ENCODE results near the gene ANKRD34C. TPM values are rescaled to one million over a fixed set of nuclear protein-coding genes. Genes with fewer than 3 reads are reported as not detected.

The ANKRD34C gene
- total and polyA plus RNA-seq, 2 of the 8 experiments (the other 6 are each of a cell fraction or from before 2014, with no cell fraction given) = 0.02 TPM; not detected in 1

- DNase-seq (ENCODE audit: low read depth in 1 of 2, low spot score in 2 of 2) = no peak
- H4K5ac ChIP-seq (ENCODE audit: insufficient read length, low read depth, low read length) = no peak overlapping the region
- H2AK5ac ChIP-seq (ENCODE audit: low read depth, low read length) = no peak overlapping the region
- H3K4me3 ChIP-seq (ENCODE audit: extremely low read depth in 1 of 4, insufficient read depth in 2 of 4, low read depth in 3 of 4, low read length in 4 of 4) = no peak overlapping the region
- H2BK120ac ChIP-seq (replicated peaks; ENCODE audit: low read depth, low read length) = no peak overlapping the region
- 78% methylated on average over 6 of the region's 6 CpGs; no CpG with 5 or more reads in 1 of the 2 experiments for WGBS, 2 experiments (ENCODE audit: extremely low coverage in 1 of 2, insufficient coverage in 1 of 2, insufficient read length in 1 of 2, insufficient replicate concordance in 2 of 2, low coverage in 1 of 2, low lambda C conversion rate in 2 of 2, missing lambda C conversion rate in 1 of 2)
- no peak overlapping the region for H3K56ac ChIP-seq (replicated peaks; ENCODE audit: insufficient read length, low read depth, low read length)
- H2BK15ac ChIP-seq (ENCODE audit: low read length) = no peak overlapping the region
- TF ChIP-seq POLR2AphosphoS5 (IDR thresholded peaks at IDR 0.05; ENCODE audit: low read depth, low read length) (no peak), ATF2 (IDR thresholded peaks at IDR 0.05; ENCODE audit: low read length) (no peak), RNF2 (IDR thresholded peaks at IDR 0.05; ENCODE audit: borderline replicate concordance, low read depth, low read length, missing control alignments, poor library complexity, severe bottlenecking) (no peak), BCL11A (IDR thresholded peaks at IDR 0.05; ENCODE audit: low read depth in 2 of 2, low read length in 2 of 2) (no peak), SUZ12 (IDR thresholded peaks at IDR 0.05; ENCODE audit: low read length) (no peak), SAP30 (IDR thresholded peaks at IDR 0.05; ENCODE audit: insufficient read depth, insufficient replicate concordance, low read length) (no peak)
- no peak overlapping the region for H3K14ac ChIP-seq (ENCODE audit: insufficient read length)
- POLR2A ChIA-PET (ENCODE audit: partially characterized antibody) = no interaction called here
- H3K18ac ChIP-seq (ENCODE audit: extremely low read depth, low read length) = no peak overlapping the region
- no peaks in the 10 kb centered on the region for H3K27me3 ChIP-seq (replicated peaks in 1 of 4; ENCODE audit: control insufficient read depth in 3 of 4, extremely low read depth in 1 of 4, insufficient read depth in 3 of 4, low read length in 3 of 4)
- no peak overlapping the region for H4K91ac ChIP-seq (replicated peaks; ENCODE audit: insufficient read length, low read length)
- no peaks in the 10 kb centered on the region for H3K79me2 ChIP-seq (ENCODE audit: control insufficient read depth in 1 of 2, insufficient read depth in 2 of 2, low read length in 2 of 2)
- CTCF ChIA-PET (ENCODE audit: partially characterized antibody) = interaction anchor here (0.6 kb wide), 1 partner anchor 319 kb away, joined by 5 read pairs; no protein-coding TSS in a partner anchor
- no peaks in the 10 kb centered on the region for H3K23me2 ChIP-seq (ENCODE audit: low read depth, low read length)
- H3K9ac ChIP-seq (replicated peaks in 1 of 4; ENCODE audit: extremely low read depth in 1 of 4, low read depth in 3 of 4, low read length in 3 of 4) = no peak overlapping the region
- no peaks in the 10 kb centered on the region for H3K36me3 ChIP-seq (ENCODE audit: control insufficient read depth in 2 of 4, insufficient read depth in 4 of 4, low read length in 3 of 4)
- H3K4ac ChIP-seq (replicated peaks; ENCODE audit: insufficient read length, low read depth, low read length) = no peak overlapping the region
- no peaks in the 10 kb centered on the region for H3K9me3 ChIP-seq (ENCODE audit: insufficient read depth in 2 of 2, low read depth in 1 of 2, low read length in 1 of 2)
- no peak for FAIRE-seq
- H3K4me1 ChIP-seq (replicated peaks in 1 of 4; ENCODE audit: control insufficient read depth in 3 of 4, insufficient read depth in 4 of 4, low read length in 3 of 4) = no peaks in the 10 kb centered on the region; a peak in 1 of 7 replicates
- H4K20me1 ChIP-seq (replicated peaks in 1 of 2; ENCODE audit: control insufficient read depth in 1 of 2, insufficient read depth in 2 of 2, low read length in 2 of 2) = no peaks in the 10 kb centered on the region
- H2BK5ac ChIP-seq (ENCODE audit: low read depth, low read length) = no peak overlapping the region
- H3K23ac ChIP-seq (ENCODE audit: insufficient read length) = no peak overlapping the region
- no peak overlapping the region for H4K8ac ChIP-seq (ENCODE audit: extremely low read depth, insufficient read depth, low read length)
- no peak overlapping the region for H2BK20ac ChIP-seq (ENCODE audit: low read length)
- H3K27ac ChIP-seq (ENCODE audit: low read depth, low read length) = no peak overlapping the region
- no peak overlapping the region for H2AFZ ChIP-seq (ENCODE audit: low read length)
- no peak overlapping the region for H2BK12ac ChIP-seq (ENCODE audit: low read depth, low read length)
- no peak overlapping the region for H3K4me2 ChIP-seq (ENCODE audit: insufficient read depth in 1 of 2, low read depth in 2 of 2, low read length in 2 of 2)
- H3K79me1 ChIP-seq (ENCODE audit: low read depth, low read length) = no peaks in the 10 kb centered on the region
These were observed 49.3 kb upstream of the ANKRD34C start for GRCh38 chr15:79233236-79233635.
